IMR-90 (cell line): ENCODE results near the gene ERC2. TPM values are rescaled to one million over a fixed set of nuclear protein-coding genes. Genes with fewer than 3 reads are reported as not detected.

Source experiments
- ATAC-seq: fragments of 200-7000 bp; cut with Tn5 transposase; 2 replicates; pipeline ENCODE4 v1.9.1; 2020; ENCODE audit warnings: low read depth, mild to moderate bottlenecking, moderate library complexity
- BruUV-seq: library from RNA; stranded (reverse); fragments of 400-500 nt; replicated peaks from 2 replicates; lab custom pipeline; 2021; lab: Mats Ljungman, UMichigan
- CTCF ChIA-PET: fragments of 300-600 bp; formaldehyde crosslinking; extraction: SDS; loops from one replicate; lab custom pipeline; 2021; ENCODE audit warnings: antibody characterized with exemption; lab: Yijun Ruan, JAX
- POLR2A ChIA-PET: fragments of 300-600 bp; sonication (Branson Sonifier 250); formaldehyde crosslinking; loops from one replicate; lab custom pipeline; 2022; ENCODE audit warnings: antibody characterized with exemption; ENCODE audit not compliant: unreplicated experiment; lab: Charles Lee
- DNase-seq: peaks from one replicate; pipeline ENCODE4 v3.0.0; 2013
- H2AFZ ChIP-seq: replicated peaks from 2 replicates; pipeline ENCODE3; 2013; ENCODE audit warnings: low read length, mild to moderate bottlenecking; ENCODE audit not compliant: poor library complexity
- H2AK5ac ChIP-seq: 2 replicates; pipeline ENCODE4 v1.6.1; 2013; ENCODE audit warnings: low read depth, low read length, inconsistent platforms
- H2AK9ac ChIP-seq: replicated peaks from 2 replicates; pipeline ENCODE3; 2013; ENCODE audit warnings: mild to moderate bottlenecking, low read depth, low read length, moderate library complexity; ENCODE audit not compliant: poor library complexity
- H2BK120ac ChIP-seq: 2 replicates; pipeline ENCODE4 v1.6.1; 2013; ENCODE audit warnings: low read depth, low read length, inconsistent platforms
- H2BK15ac ChIP-seq: 3 replicates; pipeline ENCODE4 v1.6.1; 2013; ENCODE audit warnings: low read depth, low read length, inconsistent platforms
- H2BK20ac ChIP-seq: 2 replicates; pipeline ENCODE4 v1.6.1; 2013; ENCODE audit warnings: low read depth, mild to moderate bottlenecking, inconsistent platforms, low read length, moderate library complexity
- H2BK5ac ChIP-seq: 2 replicates; pipeline ENCODE4 v1.6.1; 2013; ENCODE audit warnings: mild to moderate bottlenecking, low read depth, low read length, inconsistent platforms; ENCODE audit not compliant: poor library complexity, severe bottlenecking
- H3K14ac ChIP-seq: replicated peaks from 2 replicates; pipeline ENCODE4 v1.6.1; 2013; ENCODE audit warnings: low read depth, low read length, inconsistent platforms
- H3K18ac ChIP-seq: 2 replicates; pipeline ENCODE4 v1.6.1; 2013; ENCODE audit warnings: low read depth, low read length, control low read depth
- H3K23ac ChIP-seq: 2 replicates; pipeline ENCODE4 v1.6.1; 2013; ENCODE audit warnings: low read depth, low read length, inconsistent platforms
- H3K27ac ChIP-seq: 2 replicates; pipeline ENCODE4 v1.5.1; 2013; ENCODE audit warnings: mild to moderate bottlenecking, control low read depth, low read length; ENCODE audit not compliant: insufficient read depth
- H3K27me3 ChIP-seq: 2 replicates; pipeline ENCODE4 v1.6.1; 2013; ENCODE audit warnings: low read length; ENCODE audit not compliant: control insufficient read depth, insufficient read depth
- H3K36me3 ChIP-seq: 2 replicates; pipeline ENCODE4 v1.6.1; 2013; ENCODE audit warnings: low read length, mixed read lengths; ENCODE audit not compliant: control insufficient read depth, insufficient read depth
- H3K4ac ChIP-seq: 2 replicates; pipeline ENCODE4 v1.6.1; 2013; ENCODE audit warnings: low read depth, low read length, inconsistent platforms
- H3K4me1 ChIP-seq: 2 replicates; pipeline ENCODE4 v1.6.1; 2013; ENCODE audit warnings: low read length, mixed read lengths; ENCODE audit not compliant: control insufficient read depth, insufficient read depth
- H3K4me2 ChIP-seq: 2 replicates; pipeline ENCODE4 v1.6.1; 2013; ENCODE audit warnings: low read depth, mild to moderate bottlenecking, control low read depth, low read length, moderate library complexity
- H3K4me3 ChIP-seq: 2 replicates; pipeline ENCODE4 v1.5.1; 2013; ENCODE audit warnings: low read depth, mild to moderate bottlenecking, control low read depth, low read length, moderate library complexity; ENCODE audit not compliant: insufficient read depth
- H3K56ac ChIP-seq: 2 replicates; pipeline ENCODE4 v1.6.1; 2013; ENCODE audit warnings: low read length, inconsistent platforms; ENCODE audit not compliant: insufficient read depth; ENCODE audit errors: extremely low read depth
- H3K79me1 ChIP-seq, 2 experiments: 2 replicates each; pipeline ENCODE4 v1.6.1; 2013; ENCODE audit warnings: low read length in 2 of 2, inconsistent platforms in 1 of 2, low read depth in 1 of 2
- H3K9ac ChIP-seq: 2 replicates; pipeline ENCODE4 v1.6.1; 2013; ENCODE audit warnings: low read depth, low read length, control low read depth
- H3K9me1 ChIP-seq: 2 replicates; pipeline ENCODE4 v1.6.1; 2013; ENCODE audit warnings: low read length, inconsistent platforms; ENCODE audit not compliant: insufficient read depth
- H3K9me3 ChIP-seq: 2 replicates; pipeline ENCODE4 v1.6.1; 2013; ENCODE audit warnings: low read length; ENCODE audit not compliant: control insufficient read depth, insufficient read depth
- H4K20me1 ChIP-seq: 2 replicates; pipeline ENCODE4 v1.6.1; 2013; ENCODE audit warnings: low read length, inconsistent platforms; ENCODE audit not compliant: insufficient read depth
- H4K5ac ChIP-seq: 2 replicates; pipeline ENCODE4 v1.6.1; 2013; ENCODE audit warnings: mild to moderate bottlenecking, low read depth, low read length, control low read depth
- H4K8ac ChIP-seq, 2 experiments: 2 replicates each; pipeline ENCODE4 v1.6.1; 2013; ENCODE audit warnings: low read depth in 2 of 2, low read length in 2 of 2, control low read depth in 1 of 2, inconsistent platforms in 1 of 2
- H4K91ac ChIP-seq: 2 replicates; pipeline ENCODE4 v1.6.1; 2013; ENCODE audit warnings: low read depth, low read length, inconsistent platforms; ENCODE audit not compliant: insufficient read depth
- BHLHE40 ChIP-seq: fragments of 150-350 bp; IDR thresholded peaks from 2 replicates; pipeline ENCODE4 v1.6.1; 2016; ENCODE audit warnings: mild to moderate bottlenecking, low read depth, low read length
- CEBPB ChIP-seq: IDR thresholded peaks from 2 replicates; pipeline ENCODE4 v1.6.1; 2012; ENCODE audit warnings: low read depth, low read length, improper control_type of control experiment
- CHD1 ChIP-seq: IDR thresholded peaks from 2 replicates; pipeline ENCODE4 v1.6.1; 2012; ENCODE audit warnings: low read depth, low read length, improper control_type of control experiment
- FOS ChIP-seq: fragments of 150-350 bp; IDR thresholded peaks from 2 replicates; pipeline ENCODE4 v1.6.1; 2016; ENCODE audit warnings: low read depth, low read length
- MAFK ChIP-seq: IDR thresholded peaks from 2 replicates; pipeline ENCODE4 v1.6.1; 2012; ENCODE audit warnings: low read depth, low read length, improper control_type of control experiment
- MAZ ChIP-seq: IDR thresholded peaks from 2 replicates; pipeline ENCODE4 v1.6.1; 2012; ENCODE audit warnings: low read depth, mild to moderate bottlenecking, low read length, improper control_type of control experiment, moderate library complexity, borderline replicate concordance
- MXI1 ChIP-seq: IDR thresholded peaks from 2 replicates; pipeline ENCODE4 v1.6.1; 2012; ENCODE audit warnings: low read depth, mild to moderate bottlenecking, low read length, moderate library complexity, borderline replicate concordance
- NFE2L2 ChIP-seq: fragments of 150-350 bp; IDR thresholded peaks from 2 replicates; pipeline ENCODE4 v1.6.1; 2016; ENCODE audit warnings: low read depth, mild to moderate bottlenecking, low read length
- POLR2A ChIP-seq: IDR thresholded peaks from 2 replicates; pipeline ENCODE4 v1.6.1; 2012; ENCODE audit warnings: mild to moderate bottlenecking, low read depth, low read length
- RAD21 ChIP-seq: IDR thresholded peaks from 2 replicates; pipeline ENCODE4 v1.6.1; 2012; ENCODE audit warnings: low read length, improper control_type of control experiment
- RCOR1 ChIP-seq: IDR thresholded peaks from 2 replicates; pipeline ENCODE4 v1.6.1; 2012; ENCODE audit warnings: mild to moderate bottlenecking, low read length, improper control_type of control experiment; ENCODE audit not compliant: insufficient replicate concordance
- RFX5 ChIP-seq: IDR thresholded peaks from 2 replicates; pipeline ENCODE4 v1.8.0; 2012; ENCODE audit warnings: low read depth, mild to moderate bottlenecking, low read length, moderate library complexity
- SMC3 ChIP-seq: fragments of 150-350 bp; IDR thresholded peaks from 2 replicates; pipeline ENCODE4 v1.6.1; 2016; ENCODE audit warnings: low read depth, mild to moderate bottlenecking, antibody characterized with exemption, low read length, moderate library complexity
- dilution Hi-C: fragments of 300-500 bp; cut with HindIII; formaldehyde crosslinking; loops from one replicate; pipeline ENCODE4 v1.14.3; 2018; ENCODE audit warnings: low sequenced_read_pairs; ENCODE audit not compliant: unreplicated experiment
- in situ Hi-C: fragments of 300-500 bp; cut with MboI; formaldehyde crosslinking; loops from 3 replicates; pipeline ENCODE4 v1.14.3; 2019; ENCODE audit warnings: low sequenced_read_pairs, inconsistent platforms, mixed read lengths
- intact Hi-C: fragments of 100-400 bp; cut with micrococcal nuclease; formaldehyde crosslinking; loops from 2 replicates; pipeline ENCODE4 v1.10.0; 2022
- polyA plus RNA-seq, 3 experiments: library from polyadenylated mRNA; depleted of rRNA; stranded (reverse); fragments of >200 nt; gene quantifications; 2 replicates each; pipeline ENCODE4 v1.2.3, GENCODE V29; 2012; ENCODE audit warnings: low replicate concordance in 1 of 3
- total RNA-seq: library from RNA; depleted of rRNA; stranded (reverse); fragments of >200 nt; gene quantifications from 2 replicates; pipeline ENCODE4 v1.2.3, GENCODE V29; 2012
- TF ChIP-seq, protein P1 (sequence below): fragments of 150-350 bp; IDR thresholded peaks from 2 replicates; pipeline ENCODE4 v1.6.1; 2016; ENCODE audit warnings: low read depth, mild to moderate bottlenecking, low read length, moderate library complexity, borderline replicate concordance
- TF ChIP-seq, protein P2 (sequence below): fragments of 150-350 bp; IDR thresholded peaks from 2 replicates; pipeline ENCODE4 v1.6.1; 2017; ENCODE audit warnings: mild to moderate bottlenecking, antibody characterized with exemption, low read length, low read depth
- TF ChIP-seq, protein P3 (sequence below): conservative IDR thresholded peaks from 2 replicates; pipeline ENCODE4 v1.5.1; 2012; ENCODE audit warnings: mild to moderate bottlenecking, low read depth, low read length, improper control_type of control experiment

Gene ERC2
- total and polyA plus RNA-seq, 2 of the 4 experiments (the other 2 are of a cell fraction): 0.17 to 0.18 TPM

DNA sequence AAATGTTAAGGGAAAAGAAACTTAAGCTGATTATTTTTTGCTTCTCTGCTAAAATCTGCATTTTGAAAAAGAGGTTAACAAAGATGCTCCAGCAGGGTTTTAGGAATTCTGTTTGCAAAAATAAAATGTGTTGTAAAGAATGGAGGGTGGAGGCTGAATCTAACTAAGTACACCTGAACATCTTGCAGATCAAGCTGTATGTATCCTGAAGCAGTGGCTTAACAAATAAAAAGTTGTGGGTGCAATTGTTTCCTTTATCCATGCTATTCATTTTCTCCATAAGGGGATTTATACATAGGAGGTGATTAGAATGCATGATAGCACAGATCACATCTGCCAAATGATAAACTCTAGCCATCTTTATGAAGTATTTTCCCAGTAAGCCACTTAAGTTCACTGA, 466.3 kb downstream of the ERC2 start:
- Histone ChIP-seq H2BK5ac (no peak overlapping the region), H4K8ac (no peak overlapping the region)
- no TSS peak for BruUV-seq

More for the DNA sequence above, 466.3 kb downstream of the ERC2 start:
- Histone ChIP-seq H2AK9ac (no peak overlapping the region), H3K4me3 (no peak overlapping the region), H3K14ac (no peak overlapping the region), H3K4me1 (no peaks in the 10 kb centered on the region), H2BK120ac (no peak overlapping the region), H3K18ac (no peak overlapping the region), H4K20me1 (no peaks in the 10 kb centered on the region), H2AK5ac (no peak overlapping the region), H3K56ac (no peak overlapping the region), H2AFZ (no peak overlapping the region), H3K27ac (no peak overlapping the region), H3K9ac (no peak overlapping the region), H3K27me3 (no peaks in the 10 kb centered on the region), H3K9me1 (no peaks in the 10 kb centered on the region), H3K9me3 (no peaks in the 10 kb centered on the region), H2BK20ac (no peak overlapping the region), H4K91ac (no peak overlapping the region), H3K4ac (no peak overlapping the region), H3K36me3 (no peaks in the 10 kb centered on the region), H4K5ac (no peak overlapping the region), H3K79me1 (no peaks in the 10 kb centered on the region), H3K23ac (no peak overlapping the region), H3K4me2 (no peak overlapping the region), H2BK15ac (no peak overlapping the region)
- CTCF ChIA-PET: no interaction called here
- dilution Hi-C loops: no loop called here
- intact Hi-C loops: no loop called here
- no peak for ATAC-seq
- POLR2A ChIA-PET: no interaction called here
- TF ChIP-seq NFE2L2 (no peak), CHD1 (no peak), RAD21 (no peak), BHLHE40 (no peak), MAZ (no peak), POLR2A (no peak), SMC3 (no peak), CEBPB (no peak), MAFK (no peak), RFX5 (no peak), MXI1 (no peak), FOS (no peak), RCOR1 (no peak)
- TF ChIP-seq, protein P1, sequence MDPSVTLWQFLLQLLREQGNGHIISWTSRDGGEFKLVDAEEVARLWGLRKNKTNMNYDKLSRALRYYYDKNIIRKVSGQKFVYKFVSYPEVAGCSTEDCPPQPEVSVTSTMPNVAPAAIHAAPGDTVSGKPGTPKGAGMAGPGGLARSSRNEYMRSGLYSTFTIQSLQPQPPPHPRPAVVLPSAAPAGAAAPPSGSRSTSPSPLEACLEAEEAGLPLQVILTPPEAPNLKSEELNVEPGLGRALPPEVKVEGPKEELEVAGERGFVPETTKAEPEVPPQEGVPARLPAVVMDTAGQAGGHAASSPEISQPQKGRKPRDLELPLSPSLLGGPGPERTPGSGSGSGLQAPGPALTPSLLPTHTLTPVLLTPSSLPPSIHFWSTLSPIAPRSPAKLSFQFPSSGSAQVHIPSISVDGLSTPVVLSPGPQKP: no peak
- TF ChIP-seq, protein P2, sequence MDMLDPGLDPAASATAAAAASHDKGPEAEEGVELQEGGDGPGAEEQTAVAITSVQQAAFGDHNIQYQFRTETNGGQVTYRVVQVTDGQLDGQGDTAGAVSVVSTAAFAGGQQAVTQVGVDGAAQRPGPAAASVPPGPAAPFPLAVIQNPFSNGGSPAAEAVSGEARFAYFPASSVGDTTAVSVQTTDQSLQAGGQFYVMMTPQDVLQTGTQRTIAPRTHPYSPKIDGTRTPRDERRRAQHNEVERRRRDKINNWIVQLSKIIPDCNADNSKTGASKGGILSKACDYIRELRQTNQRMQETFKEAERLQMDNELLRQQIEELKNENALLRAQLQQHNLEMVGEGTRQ: no peak
- TF ChIP-seq, protein P3, sequence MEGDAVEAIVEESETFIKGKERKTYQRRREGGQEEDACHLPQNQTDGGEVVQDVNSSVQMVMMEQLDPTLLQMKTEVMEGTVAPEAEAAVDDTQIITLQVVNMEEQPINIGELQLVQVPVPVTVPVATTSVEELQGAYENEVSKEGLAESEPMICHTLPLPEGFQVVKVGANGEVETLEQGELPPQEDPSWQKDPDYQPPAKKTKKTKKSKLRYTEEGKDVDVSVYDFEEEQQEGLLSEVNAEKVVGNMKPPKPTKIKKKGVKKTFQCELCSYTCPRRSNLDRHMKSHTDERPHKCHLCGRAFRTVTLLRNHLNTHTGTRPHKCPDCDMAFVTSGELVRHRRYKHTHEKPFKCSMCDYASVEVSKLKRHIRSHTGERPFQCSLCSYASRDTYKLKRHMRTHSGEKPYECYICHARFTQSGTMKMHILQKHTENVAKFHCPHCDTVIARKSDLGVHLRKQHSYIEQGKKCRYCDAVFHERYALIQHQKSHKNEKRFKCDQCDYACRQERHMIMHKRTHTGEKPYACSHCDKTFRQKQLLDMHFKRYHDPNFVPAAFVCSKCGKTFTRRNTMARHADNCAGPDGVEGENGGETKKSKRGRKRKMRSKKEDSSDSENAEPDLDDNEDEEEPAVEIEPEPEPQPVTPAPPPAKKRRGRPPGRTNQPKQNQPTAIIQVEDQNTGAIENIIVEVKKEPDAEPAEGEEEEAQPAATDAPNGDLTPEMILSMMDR: no peak
- no peak for DNase-seq
- in situ Hi-C loops: no loop called here
